ENCODE results near the gene ACOXL. TPM values are rescaled to one million over a fixed set of nuclear protein-coding genes. Genes with fewer than 3 reads are reported as not detected.

The ACOXL gene
- polyA plus RNA-seq, 3 donors = 0.35 TPM; not detected in 2

DNA sequence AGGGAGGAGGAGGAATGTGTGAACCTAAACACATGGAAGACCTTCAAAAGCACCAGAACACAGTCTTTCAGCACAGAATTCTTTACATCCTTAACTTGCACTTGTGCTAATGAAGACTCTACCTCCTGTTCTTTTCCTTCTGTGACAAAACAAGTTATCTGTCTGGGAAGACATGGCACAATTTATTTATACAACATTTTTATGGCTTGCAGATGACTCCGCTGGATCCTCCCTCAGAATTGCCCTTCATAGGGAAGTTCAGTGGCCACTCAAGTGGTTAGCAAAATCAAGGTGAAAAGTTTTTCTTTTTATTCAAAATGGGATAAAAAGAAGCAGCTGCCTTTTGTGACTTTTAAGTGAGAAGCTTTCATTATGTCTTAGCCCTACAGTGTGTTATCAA lies 409.7 kb downstream of the ACOXL start:
- intact Hi-C loops (cut with micrococcal nuclease) = no loop called here
- H3K27ac Mint-ChIP-seq = no peak overlapping the region
- H3K36me3 ChIP-seq (replicated peaks in 1 of 2; ENCODE audit: control insufficient read depth in 1 of 2, insufficient read depth in 2 of 2, low read length in 2 of 2) = peaks cover 39 to 88% of the 10 kb centered on the region in 2 donors
- peaks cover 0 to 2% (median 0%) of the 10 kb centered on the region in 3 donors for H3K27me3 Mint-ChIP-seq (ENCODE audit: low read depth in 3 of 3)
- DNase-seq = no peak
- no peak overlapping the region for H2AFZ ChIP-seq (ENCODE audit: insufficient read depth, low read depth, low read length, poor library complexity, severe bottlenecking)
- no peak overlapping the region for H3K27ac ChIP-seq (ENCODE audit: low read depth in 1 of 2, low read length in 2 of 2)
- WGBS (ENCODE audit: insufficient coverage) = no CpG with 5 or more reads among the region's 1 CpG
- no peak overlapping the region for H3K4me2 ChIP-seq (replicated peaks; ENCODE audit: extremely low read depth, low read length, poor library complexity, severe bottlenecking)
- peaks cover 94% of the 10 kb centered on the region for H4K20me1 ChIP-seq (ENCODE audit: insufficient read depth, low read length)
- TF ChIP-seq, protein P1, sequence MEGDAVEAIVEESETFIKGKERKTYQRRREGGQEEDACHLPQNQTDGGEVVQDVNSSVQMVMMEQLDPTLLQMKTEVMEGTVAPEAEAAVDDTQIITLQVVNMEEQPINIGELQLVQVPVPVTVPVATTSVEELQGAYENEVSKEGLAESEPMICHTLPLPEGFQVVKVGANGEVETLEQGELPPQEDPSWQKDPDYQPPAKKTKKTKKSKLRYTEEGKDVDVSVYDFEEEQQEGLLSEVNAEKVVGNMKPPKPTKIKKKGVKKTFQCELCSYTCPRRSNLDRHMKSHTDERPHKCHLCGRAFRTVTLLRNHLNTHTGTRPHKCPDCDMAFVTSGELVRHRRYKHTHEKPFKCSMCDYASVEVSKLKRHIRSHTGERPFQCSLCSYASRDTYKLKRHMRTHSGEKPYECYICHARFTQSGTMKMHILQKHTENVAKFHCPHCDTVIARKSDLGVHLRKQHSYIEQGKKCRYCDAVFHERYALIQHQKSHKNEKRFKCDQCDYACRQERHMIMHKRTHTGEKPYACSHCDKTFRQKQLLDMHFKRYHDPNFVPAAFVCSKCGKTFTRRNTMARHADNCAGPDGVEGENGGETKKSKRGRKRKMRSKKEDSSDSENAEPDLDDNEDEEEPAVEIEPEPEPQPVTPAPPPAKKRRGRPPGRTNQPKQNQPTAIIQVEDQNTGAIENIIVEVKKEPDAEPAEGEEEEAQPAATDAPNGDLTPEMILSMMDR (IDR thresholded peaks at IDR 0.05) = no peak
- no peaks in the 10 kb centered on the region for H3K27me3 ChIP-seq (ENCODE audit: control insufficient read depth in 2 of 2, insufficient read depth in 2 of 2, low read length in 2 of 2)
- H3K9ac ChIP-seq (ENCODE audit: insufficient read depth, low read length, poor library complexity, severe bottlenecking) = no peak overlapping the region
- H3K9me3 Mint-ChIP-seq = peaks cover 0 to 4% (median 0%) of the 10 kb centered on the region in 7 donors
- peaks cover 14% of the 10 kb centered on the region for H3K79me2 ChIP-seq (ENCODE audit: insufficient read depth, low read length)
- no peaks in the 10 kb centered on the region for H3K9me3 ChIP-seq (replicated peaks in 1 of 2; ENCODE audit: control insufficient read depth in 1 of 2, insufficient read depth in 1 of 2, low read length in 2 of 2)
- peaks cover 81 to 85% of the 10 kb centered on the region in 2 donors for H3K36me3 Mint-ChIP-seq
- no peak overlapping the region for H3K4me3 ChIP-seq (replicated peaks in 1 of 3; ENCODE audit: low read depth in 2 of 3, low read length in 3 of 3)
- no peaks in the 10 kb centered on the region for H3K4me1 Mint-ChIP-seq
- H3K4me1 ChIP-seq (ENCODE audit: control insufficient read depth in 1 of 2, insufficient read depth in 2 of 2, low read length in 2 of 2) = no peaks in the 10 kb centered on the region
- no peak overlapping the region for H3K4me3 Mint-ChIP-seq

- H3K4me1 ChIP-seq (ENCODE audit: control insufficient read depth in 1 of 2, insufficient read depth in 2 of 2, low read length in 2 of 2) = peaks cover 0 to 4% of the 10 kb centered on the region in 2 donors
- no peak overlapping the region for H3K4me2 ChIP-seq (replicated peaks; ENCODE audit: extremely low read depth, low read length, poor library complexity, severe bottlenecking)
- H3K27ac ChIP-seq (ENCODE audit: low read depth in 1 of 2, low read length in 2 of 2) = no peak overlapping the region
- H3K9ac ChIP-seq (ENCODE audit: insufficient read depth, low read length, poor library complexity, severe bottlenecking) = no peak overlapping the region
- Mint-ChIP-seq H3K27me3 (ENCODE audit: low read depth in 3 of 3) (peaks cover 0 to 4% (median 0%) of the 10 kb centered on the region in 3 donors), H3K4me3 (no peak overlapping the region), H3K4me1 (peaks cover 8% of the 10 kb centered on the region), H3K36me3 (peaks cover 74 to 83% of the 10 kb centered on the region in 2 donors), H3K27ac (peak overlapping the region in 1 of 7 donors; percentile 12), H3K9me3 (peaks cover 0 to 6% (median 0%) of the 10 kb centered on the region in 7 donors)
- no peak for DNase-seq
- no peak overlapping the region for H3K4me3 ChIP-seq (replicated peaks in 1 of 3; ENCODE audit: low read depth in 2 of 3, low read length in 3 of 3)
- peaks cover 32 to 89% of the 10 kb centered on the region in 2 donors for H3K36me3 ChIP-seq (replicated peaks in 1 of 2; ENCODE audit: control insufficient read depth in 1 of 2, insufficient read depth in 2 of 2, low read length in 2 of 2)
- no peaks in the 10 kb centered on the region for H3K9me3 ChIP-seq (replicated peaks in 1 of 2; ENCODE audit: control insufficient read depth in 1 of 2, insufficient read depth in 1 of 2, low read length in 2 of 2)
- no peak overlapping the region for H2AFZ ChIP-seq (ENCODE audit: insufficient read depth, low read depth, low read length, poor library complexity, severe bottlenecking)
- WGBS (ENCODE audit: insufficient coverage) = 100% methylated on average over 8 of the region's 10 CpGs
- intact Hi-C loops (cut with micrococcal nuclease) = no loop called here
- TF ChIP-seq, protein P1 (IDR thresholded peaks at IDR 0.05) = no peak
- H3K79me2 ChIP-seq (ENCODE audit: insufficient read depth, low read length) = peaks cover 21% of the 10 kb centered on the region
- H3K27me3 ChIP-seq (ENCODE audit: control insufficient read depth in 2 of 2, insufficient read depth in 2 of 2, low read length in 2 of 2) = no peaks in the 10 kb centered on the region
- H4K20me1 ChIP-seq (ENCODE audit: insufficient read depth, low read length) = peaks cover 94% of the 10 kb centered on the region
These were observed 410.9 kb downstream of the ACOXL start for GRCh38 chr2:111143107-111143842.
